Head of caudate nucleus (tissue), 42 donors: ENCODE results near the gene ANKRD6.

Source experiments
- DNase-seq, 42 donors: peaks; one replicate each; pipeline versions ENCODE4 v3.0.0 to v3.0.0-alpha.2; 2020 to 2021; ENCODE audit warnings: mixed read lengths in 7 of 42
- intact Hi-C: fragments of 100-400 bp; cut with DNase I; formaldehyde crosslinking; loops from one replicate; pipeline ENCODE4 v1.15.0; 2022

ANKRD6 gene

DNA sequence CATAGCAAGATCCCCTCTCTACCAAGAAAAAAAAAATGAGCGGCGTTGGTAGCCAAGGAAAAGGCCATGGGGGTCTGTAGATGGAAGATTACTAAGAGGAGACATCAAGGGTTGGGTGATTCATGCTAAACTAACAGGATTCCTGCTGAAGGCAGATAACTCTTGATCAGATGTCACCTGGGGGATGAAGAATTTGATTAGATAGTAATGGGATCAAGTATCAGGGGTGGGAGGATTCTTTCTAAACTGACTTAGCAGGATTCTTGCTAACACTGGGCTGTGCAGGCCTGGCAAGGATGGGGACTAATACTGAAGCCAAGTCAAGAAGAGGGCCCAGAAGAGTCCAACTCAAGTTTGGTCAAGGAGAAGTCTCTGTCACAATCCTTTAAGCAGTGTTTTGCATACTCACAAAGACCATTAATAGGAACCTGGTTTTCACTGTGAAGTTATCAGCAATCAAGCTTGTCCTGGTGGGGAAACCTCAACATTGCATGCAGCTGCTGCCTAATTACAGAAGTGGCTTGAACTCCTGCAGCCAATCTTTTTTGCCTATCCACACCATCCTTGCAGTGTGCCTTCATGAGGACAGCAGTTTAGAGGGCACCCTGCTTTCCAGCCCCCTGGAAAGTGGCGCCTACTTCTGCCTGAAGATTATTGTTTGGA is 61.3 kb downstream of the ANKRD6 start:
- no peak for DNase-seq
- intact Hi-C loops = no loop called here

DNA sequence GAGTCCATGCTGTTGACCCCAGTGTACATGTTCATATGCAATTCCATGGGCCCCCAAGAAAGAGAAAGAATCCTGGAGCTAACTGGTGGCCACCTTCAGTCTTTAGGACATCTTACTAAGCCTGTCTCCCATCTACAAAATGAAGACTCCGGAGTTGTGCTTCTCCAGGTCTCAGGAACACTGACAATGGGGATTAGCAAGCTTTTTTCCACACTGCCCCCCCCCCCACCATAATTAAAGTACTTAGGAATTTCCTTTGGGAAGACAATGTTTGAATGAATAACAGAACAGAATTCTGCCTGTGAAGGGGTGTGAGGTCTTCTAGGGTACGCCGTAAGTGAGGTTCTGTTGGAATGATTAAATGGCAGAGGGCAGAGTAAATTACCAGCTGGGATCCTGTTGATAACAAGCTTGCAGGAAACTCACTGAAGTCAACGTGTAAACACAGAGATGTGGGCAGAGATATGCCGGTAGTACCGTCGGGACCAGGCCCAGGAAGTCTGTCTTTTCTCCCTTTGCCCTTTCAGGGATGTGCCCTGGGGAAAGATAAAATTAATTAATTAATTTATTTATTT is 63.1 kb downstream of the ANKRD6 start:
- intact Hi-C loops = no loop called here
- no peak for DNase-seq

DNA sequence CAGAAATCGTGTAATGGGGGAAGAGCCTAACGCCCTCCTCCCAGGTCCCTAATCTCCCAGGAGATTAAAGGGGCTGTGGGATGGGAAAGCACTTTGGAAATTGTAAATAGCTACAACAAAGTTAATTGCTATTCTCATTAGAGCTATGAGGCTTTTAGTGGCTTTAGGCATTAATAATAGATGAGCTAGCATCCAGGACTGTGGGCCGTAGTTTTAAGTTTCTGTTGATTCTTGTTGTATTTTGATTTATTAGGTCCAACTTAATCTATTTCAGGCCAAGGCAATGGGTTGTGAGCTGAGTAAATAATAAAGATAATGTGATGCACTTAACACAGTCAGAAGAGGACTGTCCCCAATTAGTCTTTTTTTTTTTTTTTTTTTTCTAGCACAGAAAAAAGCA is 67.7 kb downstream of the ANKRD6 start:
- no peak for DNase-seq
- intact Hi-C loops = no loop called here

DNA sequence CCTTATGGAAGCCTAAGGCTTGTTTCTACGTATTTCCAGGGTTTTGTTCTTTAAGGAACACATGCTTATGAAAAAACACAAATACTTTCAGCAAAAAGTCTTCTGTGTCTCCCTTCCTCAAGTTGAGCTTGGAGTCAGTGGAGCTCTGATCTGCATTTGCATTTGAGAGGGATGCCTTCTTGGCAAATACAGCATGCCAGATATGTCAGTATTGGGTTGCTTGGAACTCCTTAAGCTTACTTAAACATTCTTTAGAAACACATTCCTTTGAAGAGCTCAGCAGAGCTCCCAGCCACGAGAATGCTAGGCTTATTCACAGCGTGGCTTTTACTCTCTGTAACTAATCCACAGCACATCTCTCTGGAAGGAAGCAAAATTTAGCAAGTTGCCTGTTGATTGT is 68.3 kb downstream of the ANKRD6 start:
- DNase-seq = no peak

DNA sequence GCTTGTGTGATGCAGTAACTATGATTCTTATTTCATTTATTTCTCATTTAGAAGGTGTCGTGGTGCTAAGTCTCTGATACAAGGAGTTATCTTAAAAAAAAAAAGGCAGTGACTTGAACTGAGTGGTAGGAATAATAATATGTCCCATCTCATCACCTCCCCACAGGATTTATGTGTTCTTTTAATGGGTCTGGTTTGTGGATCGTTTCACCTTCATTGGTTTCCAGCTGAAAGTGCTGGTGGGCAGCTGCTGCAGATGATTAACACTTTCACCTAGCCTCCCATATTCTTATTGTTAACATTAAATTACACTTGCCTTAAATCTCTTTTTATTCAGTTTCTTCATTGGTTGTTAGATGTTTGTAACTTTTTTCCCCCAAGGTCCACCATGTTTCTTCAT is 68.8 kb downstream of the ANKRD6 start:
- DNase-seq = no peak
- intact Hi-C loops = no loop called here

More for the DNA sequence above, 68.3 kb downstream of the ANKRD6 start:
- intact Hi-C loops = no loop called here

DNA sequence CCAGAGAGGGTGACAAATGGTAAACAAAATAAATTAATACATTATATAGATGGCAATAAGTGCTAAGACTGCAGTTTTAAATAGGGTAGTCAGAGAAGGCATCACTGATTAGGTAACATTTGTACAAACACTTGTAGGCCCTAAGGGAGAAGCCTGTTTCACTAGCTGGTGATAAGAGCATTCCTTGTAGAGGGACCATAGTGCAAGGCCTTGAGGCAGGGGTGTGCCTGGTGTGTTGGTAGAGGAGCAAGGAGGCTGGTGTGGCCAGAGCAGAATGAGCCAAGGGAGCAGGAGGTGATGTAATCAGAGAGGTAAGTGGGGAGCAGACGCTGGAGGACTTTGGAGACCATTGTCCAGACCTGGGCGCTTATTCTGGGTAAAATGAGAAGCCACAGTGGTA is 70.7 kb downstream of the ANKRD6 start:
- intact Hi-C loops = no loop called here
- DNase-seq = no peak

- DNase-seq = peak in 39 of 42 donors; percentile 12 to 81 (median 48)
- intact Hi-C loops = no loop called here
These were observed 72.9 kb downstream of the ANKRD6 start for GRCh38 chr6:89505847-89506246.

GRCh38 chr6:89506716-89507617 is 74.0 kb downstream of the ANKRD6 start:
- DNase-seq = no peak
- intact Hi-C loops = no loop called here

DNA sequence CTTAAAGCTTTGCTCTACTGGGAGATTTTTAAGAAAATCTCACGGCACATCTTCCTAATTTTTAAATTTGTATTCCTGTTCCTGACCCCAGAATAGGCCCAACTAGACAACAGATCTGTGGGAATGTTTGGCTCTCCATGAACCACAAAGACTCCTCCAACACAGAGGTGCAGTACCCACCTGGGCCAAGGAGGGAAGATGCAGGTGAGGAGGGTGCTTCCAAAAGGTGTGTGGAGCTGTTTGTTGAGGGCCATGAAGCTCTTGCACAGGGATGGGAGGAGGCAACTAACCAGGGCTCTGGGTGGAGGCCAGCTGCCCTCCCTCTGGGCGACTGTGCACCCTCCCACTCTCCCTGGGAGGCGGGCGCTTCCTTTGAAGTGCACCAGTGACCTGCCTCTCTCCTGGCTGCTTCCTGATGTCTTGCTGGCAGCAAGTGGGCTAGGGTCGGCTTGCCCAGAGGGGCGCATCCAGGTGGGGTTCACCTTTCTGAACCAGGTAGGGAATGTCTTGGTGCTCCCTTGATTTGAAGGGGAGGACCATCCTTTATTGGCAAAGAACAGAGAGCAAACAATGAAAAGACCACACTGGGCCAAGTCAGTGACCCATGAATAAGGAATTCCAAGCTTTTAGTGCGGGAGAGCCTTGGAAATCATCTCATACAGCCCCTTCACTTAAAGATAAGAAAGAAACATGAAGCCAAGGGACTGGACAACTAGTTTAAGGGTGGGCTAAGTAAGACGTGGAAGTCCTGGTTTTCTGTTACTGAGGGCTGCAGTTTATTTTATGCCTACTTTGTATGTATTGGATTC is 76.0 kb downstream of the ANKRD6 start:
- intact Hi-C loops = no loop called here
- no peak for DNase-seq

GRCh38 chr6:89509777-89510281 is 76.9 kb downstream of the ANKRD6 start:
- DNase-seq = no peak
- intact Hi-C loops = no loop called here

DNA sequence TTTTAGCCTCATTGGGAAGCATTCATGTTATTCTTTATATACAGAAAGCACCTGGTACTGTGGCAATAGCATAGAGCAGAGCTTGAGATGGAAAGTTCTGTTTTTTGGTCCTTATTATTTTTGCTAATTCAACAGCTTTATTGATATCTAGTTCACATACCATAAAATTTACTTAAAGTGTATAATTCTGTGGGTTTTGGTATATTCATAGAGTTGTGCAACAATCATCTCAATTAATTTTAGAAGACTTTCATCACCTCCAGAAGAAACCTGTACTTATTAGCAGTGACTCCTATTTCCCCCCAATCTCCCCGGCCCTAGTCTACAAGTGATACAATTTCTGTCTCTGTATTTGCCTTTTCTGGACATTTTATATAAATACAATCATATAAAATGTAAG is 77.4 kb downstream of the ANKRD6 start:
- intact Hi-C loops = no loop called here
- no peak for DNase-seq

DNA sequence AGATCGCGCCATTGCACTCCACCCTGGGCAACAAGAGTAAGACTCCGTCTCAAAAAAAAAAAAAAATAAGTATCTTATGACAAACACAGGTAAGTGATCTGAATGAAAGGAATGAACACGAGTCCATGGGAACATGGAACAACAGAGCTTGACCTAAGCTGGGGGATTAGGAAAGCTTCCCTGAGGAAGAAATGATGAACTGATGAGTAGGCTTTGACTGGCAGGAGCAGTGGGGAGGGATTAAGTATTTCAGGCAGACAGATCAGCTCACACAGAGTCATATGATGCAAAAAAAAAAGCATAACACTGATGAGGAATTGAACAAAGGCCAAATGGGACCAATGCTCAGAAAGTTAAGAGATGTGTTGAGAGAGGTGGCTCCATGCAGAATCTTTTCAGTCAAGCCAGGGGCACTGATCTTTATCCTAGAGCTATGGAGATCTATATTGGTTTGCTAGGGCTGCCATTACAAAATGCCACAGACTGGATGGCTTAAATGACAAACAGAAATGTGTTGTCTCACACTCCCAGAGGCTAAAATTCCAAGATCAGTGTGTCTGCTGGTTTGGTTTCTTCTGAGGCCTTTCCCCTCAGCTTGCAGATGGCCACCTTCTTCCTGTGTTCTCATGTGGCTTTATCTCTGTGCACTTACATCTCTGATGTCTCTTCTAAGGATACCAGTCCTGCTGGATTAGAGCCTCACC is 85.6 kb downstream of the ANKRD6 start:
- no peak for DNase-seq
- intact Hi-C loops = no loop called here

GRCh38 chr6:89520736-89521135 is 87.8 kb downstream of the ANKRD6 start:
- no peak for DNase-seq
- intact Hi-C loops = no loop called here

GRCh38 chr6:89522778-89523177 is 89.8 kb downstream of the ANKRD6 start:
- intact Hi-C loops = no loop called here
- DNase-seq = no peak

GRCh38 chr6:89525786-89526562 is 93.0 kb downstream of the ANKRD6 start:
- intact Hi-C loops = no loop called here
- no peak for DNase-seq

- intact Hi-C loops = no loop called here
- DNase-seq = no peak
These were observed 93.6 kb downstream of the ANKRD6 start for GRCh38 chr6:89526563-89526869.

DNA sequence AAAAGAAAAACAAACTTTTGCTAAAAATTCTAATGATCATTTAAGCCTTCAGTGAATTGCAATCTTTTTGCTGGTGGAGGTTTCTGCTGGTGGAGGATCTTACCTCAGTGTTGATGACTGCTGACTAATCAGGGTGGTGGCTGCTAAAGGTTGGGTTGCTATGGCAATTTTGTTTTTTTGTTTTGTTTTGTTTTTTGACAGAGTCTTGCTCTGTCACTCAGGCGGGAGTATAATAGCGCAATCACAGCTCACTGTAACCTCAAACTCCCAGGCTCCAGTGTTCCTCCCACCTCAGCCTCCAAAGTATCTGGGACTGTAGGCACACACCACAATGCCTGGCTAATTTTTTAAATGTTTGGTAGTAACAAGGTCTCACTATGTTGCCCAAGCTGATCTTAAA is 94.7 kb downstream of the ANKRD6 start:
- intact Hi-C loops = no loop called here
- no peak for DNase-seq

GRCh38 chr6:89528866-89529265 is 95.9 kb downstream of the ANKRD6 start:
- intact Hi-C loops = no loop called here
- no peak for DNase-seq
